NK-92 (cell line): ENCODE data around the gene SCCPDH.

Experiments used
- DNase-seq: peaks from one replicate; lab custom pipeline; 2025; ENCODE audit not compliant: unreplicated experiment; lab: John Stamatoyannopoulos, UW

SCCPDH gene

DNA sequence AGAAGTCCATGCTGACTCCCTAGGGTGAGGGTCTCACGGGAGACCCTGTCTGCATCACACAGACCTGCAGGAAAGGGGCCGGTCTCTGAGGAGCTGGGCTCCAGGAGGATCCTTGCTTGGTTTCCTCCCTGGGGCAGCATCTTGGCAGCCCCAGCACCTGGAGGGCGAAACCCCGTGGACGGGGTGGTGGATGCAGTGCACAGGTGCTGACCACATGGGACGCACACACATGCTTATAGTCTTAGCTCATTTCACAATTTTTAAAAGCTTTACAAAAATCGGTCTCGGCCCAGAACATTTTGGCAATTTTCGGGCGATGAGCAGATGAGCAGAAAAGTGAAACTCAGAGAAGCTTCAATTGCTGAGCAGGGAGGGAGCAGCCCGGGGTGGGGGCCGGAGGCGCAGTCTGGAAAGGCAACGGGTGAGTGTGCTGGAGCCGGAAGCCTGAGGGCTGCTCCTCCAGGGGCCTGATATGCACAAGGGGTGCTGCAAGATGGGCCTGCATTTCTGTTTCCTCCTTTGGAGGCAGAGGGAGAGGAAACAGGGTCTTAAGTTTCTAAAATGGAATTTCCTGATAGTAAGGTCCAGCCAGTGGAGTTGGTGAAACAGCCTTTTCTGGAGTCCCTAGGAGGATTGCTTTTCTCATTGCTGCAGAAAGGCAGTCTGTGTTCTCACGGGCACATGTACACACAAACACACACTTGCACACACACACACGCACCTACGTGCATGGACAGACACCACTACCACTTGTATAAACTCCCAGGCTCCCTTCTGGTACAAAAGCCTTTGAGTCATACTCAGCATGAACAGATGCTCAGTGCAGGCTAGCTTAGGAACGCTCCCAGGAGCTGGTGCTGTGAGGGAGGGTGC is 60.6 kb downstream of the SCCPDH start:
- DNase-seq, result no peak

DNA sequence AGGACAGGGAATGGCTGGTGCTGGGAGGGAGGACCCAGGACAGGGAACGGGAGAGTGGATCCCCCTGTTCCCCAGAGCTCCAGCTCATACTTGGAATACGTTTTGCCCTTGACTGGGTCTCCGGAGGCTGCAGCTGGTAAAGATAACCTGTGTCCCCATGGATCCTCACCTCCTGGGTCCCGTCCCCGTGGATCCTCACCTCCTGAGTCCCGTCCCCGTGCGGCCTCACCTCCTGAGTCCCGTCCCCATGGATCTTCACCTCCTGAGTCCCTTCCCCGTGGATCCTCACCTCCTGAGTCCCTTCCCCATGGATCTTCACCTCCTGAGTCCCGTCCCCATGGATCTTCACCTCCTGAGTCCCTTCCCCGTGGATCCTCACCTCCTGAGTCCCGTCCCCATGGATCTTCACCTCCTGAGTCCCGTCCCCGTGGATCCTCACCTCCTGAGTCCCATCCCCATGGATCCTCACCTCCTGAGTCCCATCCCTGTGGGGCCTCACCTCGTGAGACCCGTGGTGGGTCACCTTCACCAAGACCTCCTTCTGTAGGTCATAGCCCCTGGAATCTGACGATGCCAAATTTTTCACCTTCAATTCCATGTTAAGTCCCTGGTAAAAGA is 61.4 kb downstream of the SCCPDH start:
- no peak for DNase-seq

DNA sequence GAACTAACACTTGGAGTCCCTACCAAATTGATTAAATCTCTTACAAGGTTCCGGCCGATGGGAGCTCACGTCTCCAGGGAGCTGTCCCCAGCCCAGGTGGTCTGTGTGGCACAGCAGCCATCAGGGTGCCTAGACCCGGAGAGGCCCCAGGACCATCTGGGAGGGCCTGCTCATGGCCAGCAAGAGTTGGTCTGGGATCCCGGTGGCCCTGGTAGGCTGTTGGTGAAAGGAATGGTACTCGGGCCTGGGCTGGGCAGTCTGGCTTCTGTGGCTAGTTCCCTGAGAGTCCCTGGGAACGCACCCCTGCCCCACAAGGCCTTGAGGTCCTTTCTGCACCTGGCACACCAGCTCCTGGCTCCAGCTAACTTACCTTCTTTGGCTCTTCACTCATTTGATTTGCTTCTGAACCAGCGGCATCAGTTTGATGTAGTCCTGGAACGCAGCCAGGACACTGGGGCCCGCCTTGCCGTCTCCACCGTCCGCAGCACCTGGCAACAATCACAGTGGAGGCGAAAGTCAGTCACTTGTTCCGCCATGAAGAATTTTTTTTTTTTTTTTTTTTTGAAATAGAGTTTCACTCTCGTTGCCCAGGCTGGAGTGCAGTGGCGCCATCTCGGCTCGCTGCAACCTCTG is 62.5 kb downstream of the SCCPDH start:
- no peak for DNase-seq

DNA sequence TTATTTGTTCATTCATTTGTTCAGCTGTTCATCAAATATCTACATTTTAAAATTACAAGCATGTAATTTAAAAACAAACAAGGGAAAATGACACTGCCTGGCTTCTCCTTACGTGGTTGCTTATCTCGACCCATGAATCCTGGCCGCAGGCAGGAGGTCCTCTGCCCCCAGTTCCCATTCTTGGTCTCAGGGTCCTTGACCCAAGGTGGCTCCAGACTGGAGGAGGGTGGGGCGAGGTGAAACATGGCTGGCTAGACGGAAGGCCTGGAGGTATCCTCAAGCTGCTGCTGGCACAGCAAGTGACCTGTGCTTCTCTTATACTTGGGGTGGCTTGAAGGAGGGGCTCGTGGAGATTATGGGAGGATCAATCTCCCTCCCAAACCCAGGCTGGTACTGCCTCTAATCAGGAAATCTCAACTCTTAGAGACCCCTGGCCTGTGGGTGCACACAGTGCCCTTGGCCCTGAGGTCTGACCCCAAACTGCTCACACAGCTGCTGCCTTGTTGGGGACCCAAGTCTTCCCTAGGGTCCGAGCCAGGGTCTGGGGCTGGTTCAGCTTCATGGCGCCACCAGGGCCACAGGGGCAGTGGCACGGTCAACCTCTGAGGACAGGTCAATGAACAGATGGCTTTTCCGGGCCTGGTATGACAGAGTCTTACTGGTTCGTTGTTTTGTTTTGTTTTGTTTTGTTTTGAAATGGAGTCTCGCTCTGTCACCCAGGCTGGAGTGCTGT is 63.7 kb downstream of the SCCPDH start:
- DNase-seq, result no peak

- DNase-seq, result no peak
Observed at GRCh38 chr1:246788895-246789338, 64.7 kb downstream of the SCCPDH start.

GRCh38 chr1:246789454-246790339 is 65.5 kb downstream of the SCCPDH start:
- no peak for DNase-seq

DNA sequence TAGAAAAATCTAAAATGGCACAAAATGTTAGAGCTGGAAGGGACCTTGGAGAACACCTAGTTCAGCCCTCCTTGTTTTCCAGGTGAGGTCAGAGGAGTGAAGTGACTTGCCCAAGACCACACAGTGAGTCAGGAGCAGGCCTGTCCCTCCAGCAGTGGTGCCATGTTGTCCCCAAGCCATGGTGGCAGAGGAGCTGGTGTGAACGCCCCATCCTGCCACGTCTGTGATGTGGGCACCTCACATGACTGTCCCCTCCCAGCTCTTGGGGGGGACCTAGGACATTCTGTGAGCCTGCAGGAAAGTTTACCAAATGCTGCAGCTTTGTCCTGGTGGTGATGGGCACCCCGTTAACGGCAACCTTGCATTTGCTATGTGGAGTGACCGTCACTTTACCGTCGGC is 66.2 kb downstream of the SCCPDH start:
- no peak for DNase-seq

GRCh38 chr1:246790833-246791232 is 66.6 kb downstream of the SCCPDH start:
- DNase-seq, result no peak

DNA sequence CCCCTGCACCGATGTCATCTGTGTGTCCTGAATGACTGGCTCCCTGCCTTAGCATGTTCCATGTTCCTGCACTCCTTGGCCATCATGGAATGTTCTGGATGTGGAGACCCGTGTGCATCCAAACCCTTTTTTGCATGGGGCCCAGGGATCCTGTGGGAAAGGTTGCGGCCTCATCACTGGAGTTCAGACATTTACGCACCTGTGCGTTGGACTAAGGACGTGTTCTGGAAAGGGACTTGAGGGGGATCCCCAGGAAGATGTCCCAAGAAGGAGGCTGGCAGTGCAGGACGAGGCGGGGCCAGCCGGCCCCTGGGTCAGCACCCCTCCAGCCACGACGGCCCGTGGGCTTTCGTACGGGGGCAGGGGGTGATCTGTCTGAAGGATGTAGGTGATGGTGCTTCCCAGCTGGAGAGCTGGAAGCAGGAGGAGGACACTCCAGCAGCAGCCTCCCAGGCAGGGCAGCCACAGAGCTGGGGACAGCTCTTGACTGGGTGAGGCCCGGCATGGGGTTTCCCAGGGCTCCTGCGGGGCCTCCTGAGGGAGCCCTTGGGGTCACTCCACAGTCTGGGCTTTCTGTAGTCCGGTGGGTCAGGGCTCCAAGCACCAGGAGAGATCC is 67.2 kb downstream of the SCCPDH start:
- no peak for DNase-seq

GRCh38 chr1:246792603-246793002 is 68.4 kb downstream of the SCCPDH start:
- no peak for DNase-seq

- no peak for DNase-seq
Observed at GRCh38 chr1:246793356-246793896, 69.2 kb downstream of the SCCPDH start.

- DNase-seq, result no peak
Observed at GRCh38 chr1:246794048-246794827, 70.0 kb downstream of the SCCPDH start.

DNA sequence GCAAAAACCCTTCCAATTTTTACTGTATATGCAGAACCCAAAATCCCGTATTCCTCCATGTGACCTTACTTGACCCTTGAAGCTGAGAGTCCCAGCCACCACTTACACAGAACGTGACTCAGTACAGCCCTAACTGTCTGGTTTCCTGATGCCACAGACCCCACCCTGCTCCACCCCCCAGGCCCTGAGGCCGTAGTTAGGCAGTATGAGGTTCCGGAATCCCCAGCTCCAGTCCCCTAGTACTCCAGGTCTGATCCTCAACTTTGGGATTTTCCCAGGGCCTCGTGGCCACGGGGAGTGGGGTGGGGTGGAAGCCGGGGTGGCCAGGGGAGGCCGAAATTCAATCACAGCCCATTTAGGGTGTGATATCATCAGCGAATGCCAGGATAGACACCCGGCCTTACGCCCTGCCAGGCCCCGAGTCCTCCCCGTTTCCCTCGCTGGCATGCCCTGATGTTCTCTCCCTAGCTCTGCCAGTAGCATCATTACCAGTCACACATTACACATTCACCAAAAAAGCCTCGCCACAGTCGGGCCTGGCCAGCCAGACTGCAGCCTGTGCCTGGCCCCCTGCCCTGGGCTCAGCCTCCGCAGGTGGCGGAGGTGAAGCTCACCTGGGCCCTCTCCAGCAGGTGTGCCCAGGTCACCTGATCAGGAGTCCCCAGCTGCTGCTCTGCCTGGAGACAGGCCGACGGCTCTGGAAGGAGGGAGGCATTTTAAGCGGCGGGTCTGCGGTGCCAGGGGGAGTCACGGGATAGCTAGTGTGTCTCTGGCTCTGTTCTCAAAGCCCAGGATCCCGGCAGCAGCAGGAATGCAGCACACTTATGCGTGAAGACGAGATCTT is 70.8 kb downstream of the SCCPDH start:
- no peak for DNase-seq

DNA sequence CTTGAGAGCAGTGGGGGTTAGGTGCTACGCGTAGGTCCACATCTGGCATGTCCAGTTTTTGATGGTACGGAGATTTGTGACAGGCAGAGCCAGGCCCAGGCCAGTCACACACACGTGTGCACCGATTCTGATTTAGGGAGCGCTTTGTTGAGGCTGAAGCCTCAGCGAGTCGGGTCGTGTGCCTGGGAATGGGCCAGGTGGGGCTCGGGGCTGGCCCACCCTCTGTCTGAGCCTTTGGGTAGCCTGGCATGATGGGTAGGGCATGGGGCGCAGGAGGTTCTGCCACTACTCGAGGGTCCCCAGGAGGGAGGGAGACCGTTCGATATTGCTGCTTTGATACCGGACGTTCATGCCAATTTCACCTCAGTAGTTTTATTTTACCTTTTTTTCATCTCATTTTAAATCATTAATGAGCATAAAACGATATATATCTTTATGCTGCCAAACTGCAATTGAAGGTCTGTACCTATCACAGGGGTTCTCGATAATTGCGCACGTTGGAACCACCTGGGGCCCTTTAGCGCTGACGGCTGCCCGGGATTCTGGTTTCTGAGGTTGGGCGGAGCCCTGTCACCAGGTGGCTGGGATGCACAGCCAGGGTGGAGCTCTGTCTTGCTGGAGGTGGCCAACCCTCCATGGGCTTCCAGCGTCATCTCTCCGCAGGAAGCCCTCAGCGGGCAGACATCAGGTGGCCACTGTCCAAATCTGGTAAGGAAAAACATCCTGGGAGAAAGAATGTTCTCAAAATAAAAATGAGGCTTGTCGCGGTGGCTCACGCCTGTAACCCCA is 71.9 kb downstream of the SCCPDH start:
- DNase-seq, result no peak

DNA sequence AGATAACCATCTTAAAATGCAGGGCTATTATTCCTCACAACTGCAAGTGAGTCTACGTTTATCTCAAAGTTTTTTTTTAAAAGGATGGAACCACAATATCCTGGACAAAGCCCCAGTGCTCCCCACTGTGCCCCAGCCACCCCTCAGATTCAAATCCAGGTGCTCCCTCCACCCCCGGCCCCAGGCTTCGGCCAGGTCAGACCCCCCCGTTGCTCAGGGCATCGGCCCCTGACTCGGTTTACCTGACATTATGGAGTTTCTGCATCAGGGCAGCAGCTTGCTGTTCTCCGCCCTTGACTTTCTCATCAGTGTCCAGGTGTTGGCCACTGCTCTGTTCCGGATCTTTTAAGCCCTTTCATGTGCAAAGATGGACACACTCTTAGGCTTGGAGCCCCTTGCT is 72.9 kb downstream of the SCCPDH start:
- no peak for DNase-seq

- DNase-seq, result no peak
Observed at GRCh38 chr1:246797597-246797996, 73.4 kb downstream of the SCCPDH start.

DNA sequence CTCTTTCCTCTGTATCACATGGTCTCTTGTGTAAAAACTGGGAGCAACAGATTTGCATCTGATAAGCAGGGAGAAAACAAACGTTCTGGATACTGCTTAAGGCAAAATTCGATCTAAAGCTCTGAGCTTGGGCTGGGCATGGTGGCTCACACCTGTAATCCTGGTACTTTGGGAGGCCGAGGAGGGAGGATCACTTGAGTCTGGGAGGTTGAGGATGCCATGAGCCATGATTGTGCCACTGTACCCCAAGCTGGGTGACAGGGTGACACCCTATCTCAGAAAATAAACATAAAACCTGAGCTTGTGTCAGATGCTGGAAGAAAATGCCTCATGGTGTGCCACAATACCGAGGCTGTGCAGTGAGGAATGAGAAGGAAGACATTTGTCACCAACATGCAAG is 73.9 kb downstream of the SCCPDH start:
- no peak for DNase-seq
